C4-2B (cell line): ENCODE data around the gene PLS1.

ENCODE experiments used
- ZFX ChIP-seq: fragments of 450-650 bp; IDR thresholded peaks from 2 replicates; pipeline ENCODE4 v1.6.1; 2017
- TF ChIP-seq, protein P1 (sequence below): fragments of 450-650 bp; conservative IDR thresholded peaks from 2 replicates; pipeline ENCODE4 v1.5.1; 2017; ENCODE audit warnings: mild to moderate bottlenecking

- TF ChIP-seq, protein P1, sequence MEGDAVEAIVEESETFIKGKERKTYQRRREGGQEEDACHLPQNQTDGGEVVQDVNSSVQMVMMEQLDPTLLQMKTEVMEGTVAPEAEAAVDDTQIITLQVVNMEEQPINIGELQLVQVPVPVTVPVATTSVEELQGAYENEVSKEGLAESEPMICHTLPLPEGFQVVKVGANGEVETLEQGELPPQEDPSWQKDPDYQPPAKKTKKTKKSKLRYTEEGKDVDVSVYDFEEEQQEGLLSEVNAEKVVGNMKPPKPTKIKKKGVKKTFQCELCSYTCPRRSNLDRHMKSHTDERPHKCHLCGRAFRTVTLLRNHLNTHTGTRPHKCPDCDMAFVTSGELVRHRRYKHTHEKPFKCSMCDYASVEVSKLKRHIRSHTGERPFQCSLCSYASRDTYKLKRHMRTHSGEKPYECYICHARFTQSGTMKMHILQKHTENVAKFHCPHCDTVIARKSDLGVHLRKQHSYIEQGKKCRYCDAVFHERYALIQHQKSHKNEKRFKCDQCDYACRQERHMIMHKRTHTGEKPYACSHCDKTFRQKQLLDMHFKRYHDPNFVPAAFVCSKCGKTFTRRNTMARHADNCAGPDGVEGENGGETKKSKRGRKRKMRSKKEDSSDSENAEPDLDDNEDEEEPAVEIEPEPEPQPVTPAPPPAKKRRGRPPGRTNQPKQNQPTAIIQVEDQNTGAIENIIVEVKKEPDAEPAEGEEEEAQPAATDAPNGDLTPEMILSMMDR = no peak
- no peak for TF ChIP-seq ZFX
These were observed 110.3 kb downstream of the PLS1 start for GRCh38 chr3:142706321-142707127.
